CD14-positive monocyte (primary cell): ENCODE results near the gene LRRTM4. TPM values are rescaled to one million over a fixed set of nuclear protein-coding genes. Genes with fewer than 3 reads are reported as not detected.

Experiments
- DNase-seq, 3 donors: peaks; one replicate each; pipeline ENCODE4 v3.0.0-alpha.2; 2011 to 2022
- H2AFZ ChIP-seq: 2 replicates; pipeline ENCODE4 v1.6.0; 2012; ENCODE audit warnings: mild to moderate bottlenecking, low read depth, low read length, inconsistent platforms; ENCODE audit not compliant: insufficient read depth, poor library complexity, severe bottlenecking
- H3K27ac ChIP-seq, 2 donors: 1 replicate in 1 of 2; 2 replicates in 1 of 2; pipeline ENCODE4 v1.5.1; 2012 to 2013; ENCODE audit warnings: low read length in 2 of 2, control low read depth in 1 of 2, inconsistent platforms in 1 of 2, low read depth in 1 of 2, mild to moderate bottlenecking in 1 of 2
- H3K27me3 ChIP-seq, 2 donors: one replicate each; pipeline versions ENCODE4 v1.6.0 to v1.6.1; 2011 to 2013; ENCODE audit warnings: low read length in 2 of 2; ENCODE audit not compliant: control insufficient read depth in 2 of 2, insufficient read depth in 2 of 2
- H3K36me3 ChIP-seq, 2 donors: replicated peaks in 1 of 2; 1 replicate in 1 of 2; 2 replicates in 1 of 2; pipeline versions ENCODE4 v1.5.1 to v1.6.1; 2012 to 2013; ENCODE audit warnings: low read length in 2 of 2, control low read depth in 1 of 2, inconsistent platforms in 1 of 2, mild to moderate bottlenecking in 1 of 2; ENCODE audit not compliant: insufficient read depth in 2 of 2, control insufficient read depth in 1 of 2
- H3K4me1 ChIP-seq, 2 donors: 1 replicate in 1 of 2; 2 replicates in 1 of 2; pipeline versions ENCODE4 v1.5.1 to v1.6.1; 2012 to 2013; ENCODE audit warnings: low read length in 2 of 2, control low read depth in 1 of 2, inconsistent platforms in 1 of 2, mild to moderate bottlenecking in 1 of 2, moderate library complexity in 1 of 2; ENCODE audit not compliant: insufficient read depth in 2 of 2, control insufficient read depth in 1 of 2
- H3K4me2 ChIP-seq: replicated peaks from 2 replicates; pipeline ENCODE3; 2012; ENCODE audit warnings: low read length, moderate library complexity, mild to moderate bottlenecking; ENCODE audit not compliant: poor library complexity, severe bottlenecking; ENCODE audit errors: extremely low read depth
- H3K4me3 ChIP-seq, 3 experiments: fragments of 200-600 bp in 1 of 3; sonication (generic) in 1 of 3; replicated peaks in 1 of 3; 1 replicate in 2 of 3; 2 replicates in 1 of 3; pipeline ENCODE4 v1.5.1; 2011 to 2013; ENCODE audit warnings: low read length in 3 of 3, mild to moderate bottlenecking in 3 of 3, control low read depth in 2 of 3, low read depth in 2 of 3, inconsistent platforms in 1 of 3, moderate library complexity in 1 of 3
- H3K79me2 ChIP-seq: 2 replicates; pipeline ENCODE4 v1.6.0; 2012; ENCODE audit warnings: mild to moderate bottlenecking, control low read depth, inconsistent platforms, low read length, moderate library complexity; ENCODE audit not compliant: insufficient read depth
- H3K9ac ChIP-seq: 2 replicates; pipeline ENCODE4 v1.6.0; 2017; ENCODE audit warnings: low read length, mild to moderate bottlenecking; ENCODE audit not compliant: insufficient read depth, poor library complexity, severe bottlenecking
- H3K9me3 ChIP-seq, 2 donors: replicated peaks in 1 of 2; 1 replicate in 1 of 2; 2 replicates in 1 of 2; pipeline versions ENCODE4 v1.5.1 to v1.6.1; 2012 to 2013; ENCODE audit warnings: low read length in 2 of 2, control low read depth in 1 of 2; ENCODE audit not compliant: control insufficient read depth in 1 of 2, insufficient read depth in 1 of 2
- H4K20me1 ChIP-seq: 2 replicates; pipeline ENCODE4 v1.6.0; 2012; ENCODE audit warnings: mild to moderate bottlenecking, low read length, control low read depth, moderate library complexity; ENCODE audit not compliant: insufficient read depth
- H3K27ac Mint-ChIP-seq, 7 donors: one replicate each; pipeline ENCODE4 v1.8.0; 2020; ENCODE audit warnings: mild to moderate bottlenecking in 7 of 7, mixed read lengths in 7 of 7, moderate library complexity in 6 of 7, inconsistent platforms in 2 of 7
- H3K27me3 Mint-ChIP-seq, 3 donors: one replicate each; pipeline ENCODE4 v1.8.0; 2021 to 2022; ENCODE audit warnings: low read depth in 3 of 3, mild to moderate bottlenecking in 3 of 3, mixed read lengths in 3 of 3, moderate library complexity in 3 of 3, inconsistent platforms in 1 of 3
- H3K36me3 Mint-ChIP-seq, 2 donors: one replicate each; pipeline ENCODE4 v1.8.0; 2020; ENCODE audit warnings: mixed read lengths in 2 of 2, inconsistent platforms in 1 of 2, mild to moderate bottlenecking in 1 of 2
- H3K4me1 Mint-ChIP-seq: one replicate; pipeline ENCODE4 v1.8.0; 2020; ENCODE audit warnings: mild to moderate bottlenecking, mixed read lengths
- H3K4me3 Mint-ChIP-seq, 2 donors: one replicate each; pipeline ENCODE4 v1.8.0; 2020; ENCODE audit warnings: mild to moderate bottlenecking in 2 of 2, mixed read lengths in 2 of 2, moderate library complexity in 1 of 2
- H3K9me3 Mint-ChIP-seq, 7 donors: one replicate each; pipeline ENCODE4 v1.8.0; 2020 to 2022; ENCODE audit warnings: mixed read lengths in 7 of 7, mild to moderate bottlenecking in 6 of 7, moderate library complexity in 6 of 7, inconsistent platforms in 2 of 7
- WGBS: methylation state at CpG from one replicate; pipeline ENCODE4 v1.1.5; 2013; ENCODE audit warnings: missing lambda C conversion rate; ENCODE audit not compliant: insufficient coverage; 5-methylcytosine and 5-hydroxymethylcytosine counted together
- intact Hi-C, 2 donors: fragments of 100-400 bp; cut with micrococcal nuclease; formaldehyde crosslinking; loops; one replicate each; pipeline versions ENCODE4 v1.15.0 to v1.15.1; 2023
- polyA plus RNA-seq, 3 donors: library from polyadenylated mRNA; depleted of rRNA in 1 of 3; unstranded in 2 of 3; stranded (reverse) in 1 of 3; fragments of 300-500 nt in 2 of 3; fragments of >200 nt in 1 of 3; fragmentation: Illumina TruSeq in 2 of 3; gene quantifications; 1 replicate in 2 of 3; 2 replicates in 1 of 3; pipeline ENCODE4 v1.2.3, GENCODE V29; 2012 to 2021
- TF ChIP-seq, protein P1 (sequence below): fragments of 200-600 bp; IDR thresholded peaks from one replicate; pipeline ENCODE4 v1.8.0; 2022; ENCODE audit warnings: antibody characterized with exemption, mild to moderate bottlenecking

The LRRTM4 gene
- polyA plus RNA-seq, 3 donors: not detected

DNA sequence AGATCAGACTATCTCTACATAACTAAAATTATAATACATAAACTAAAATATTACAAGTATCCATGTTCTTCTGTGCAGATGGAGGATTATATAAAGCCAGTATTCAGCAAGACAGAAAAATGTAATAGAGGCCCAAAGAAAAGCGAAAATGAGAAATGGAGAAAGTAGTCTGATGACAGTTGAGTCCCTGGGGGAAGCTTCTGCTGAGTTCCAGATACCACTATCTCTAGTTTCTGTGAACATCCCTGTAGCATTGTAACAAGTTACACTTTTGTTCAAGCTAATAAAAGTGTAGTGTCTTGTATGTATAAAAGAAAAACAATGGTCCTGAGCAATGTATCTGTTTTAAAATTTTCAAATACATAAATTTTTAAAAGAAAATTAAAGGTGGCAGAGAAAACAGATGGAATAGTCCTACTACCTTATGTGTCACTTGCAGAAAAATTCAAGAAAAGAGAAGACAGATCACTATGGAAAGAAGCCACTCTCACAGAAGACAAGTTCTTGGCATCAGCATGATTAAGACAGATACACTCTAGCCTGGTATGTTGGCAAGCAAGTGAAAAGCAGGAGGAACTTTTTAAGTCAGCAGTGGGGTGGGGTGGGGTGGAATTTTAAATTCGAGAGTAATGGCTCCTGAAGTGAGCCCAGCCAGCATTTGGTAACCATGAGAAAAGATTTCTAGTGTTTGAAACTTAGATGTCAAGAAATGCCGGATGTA is 541.9 kb downstream of the LRRTM4 start:
- no peak overlapping the region for H2AFZ ChIP-seq
- intact Hi-C loops: no loop called here
- Mint-ChIP-seq H3K4me3 (no peak overlapping the region), H3K27me3 (peaks cover 0 to 2% (median 0%) of the 10 kb centered on the region in 3 donors), H3K4me1 (no peaks in the 10 kb centered on the region), H3K9me3 (no peaks in the 10 kb centered on the region), H3K27ac (no peak overlapping the region), H3K36me3 (no peaks in the 10 kb centered on the region)
- H3K27ac ChIP-seq: no peak overlapping the region
- DNase-seq: no peak
- no peak overlapping the region for H3K4me3 ChIP-seq
- no peaks in the 10 kb centered on the region for H3K79me2 ChIP-seq
- H3K27me3 ChIP-seq: no peaks in the 10 kb centered on the region
- no peak overlapping the region for H3K9ac ChIP-seq
- no peaks in the 10 kb centered on the region for H3K36me3 ChIP-seq
- TF ChIP-seq, protein P1, sequence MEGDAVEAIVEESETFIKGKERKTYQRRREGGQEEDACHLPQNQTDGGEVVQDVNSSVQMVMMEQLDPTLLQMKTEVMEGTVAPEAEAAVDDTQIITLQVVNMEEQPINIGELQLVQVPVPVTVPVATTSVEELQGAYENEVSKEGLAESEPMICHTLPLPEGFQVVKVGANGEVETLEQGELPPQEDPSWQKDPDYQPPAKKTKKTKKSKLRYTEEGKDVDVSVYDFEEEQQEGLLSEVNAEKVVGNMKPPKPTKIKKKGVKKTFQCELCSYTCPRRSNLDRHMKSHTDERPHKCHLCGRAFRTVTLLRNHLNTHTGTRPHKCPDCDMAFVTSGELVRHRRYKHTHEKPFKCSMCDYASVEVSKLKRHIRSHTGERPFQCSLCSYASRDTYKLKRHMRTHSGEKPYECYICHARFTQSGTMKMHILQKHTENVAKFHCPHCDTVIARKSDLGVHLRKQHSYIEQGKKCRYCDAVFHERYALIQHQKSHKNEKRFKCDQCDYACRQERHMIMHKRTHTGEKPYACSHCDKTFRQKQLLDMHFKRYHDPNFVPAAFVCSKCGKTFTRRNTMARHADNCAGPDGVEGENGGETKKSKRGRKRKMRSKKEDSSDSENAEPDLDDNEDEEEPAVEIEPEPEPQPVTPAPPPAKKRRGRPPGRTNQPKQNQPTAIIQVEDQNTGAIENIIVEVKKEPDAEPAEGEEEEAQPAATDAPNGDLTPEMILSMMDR: no peak
- WGBS: 63% methylated on average over 1 of the region's 3 CpGs
- H4K20me1 ChIP-seq: no peaks in the 10 kb centered on the region
- H3K4me1 ChIP-seq: no peaks in the 10 kb centered on the region
- no peak overlapping the region for H3K4me2 ChIP-seq
- H3K9me3 ChIP-seq: no peaks in the 10 kb centered on the region

DNA sequence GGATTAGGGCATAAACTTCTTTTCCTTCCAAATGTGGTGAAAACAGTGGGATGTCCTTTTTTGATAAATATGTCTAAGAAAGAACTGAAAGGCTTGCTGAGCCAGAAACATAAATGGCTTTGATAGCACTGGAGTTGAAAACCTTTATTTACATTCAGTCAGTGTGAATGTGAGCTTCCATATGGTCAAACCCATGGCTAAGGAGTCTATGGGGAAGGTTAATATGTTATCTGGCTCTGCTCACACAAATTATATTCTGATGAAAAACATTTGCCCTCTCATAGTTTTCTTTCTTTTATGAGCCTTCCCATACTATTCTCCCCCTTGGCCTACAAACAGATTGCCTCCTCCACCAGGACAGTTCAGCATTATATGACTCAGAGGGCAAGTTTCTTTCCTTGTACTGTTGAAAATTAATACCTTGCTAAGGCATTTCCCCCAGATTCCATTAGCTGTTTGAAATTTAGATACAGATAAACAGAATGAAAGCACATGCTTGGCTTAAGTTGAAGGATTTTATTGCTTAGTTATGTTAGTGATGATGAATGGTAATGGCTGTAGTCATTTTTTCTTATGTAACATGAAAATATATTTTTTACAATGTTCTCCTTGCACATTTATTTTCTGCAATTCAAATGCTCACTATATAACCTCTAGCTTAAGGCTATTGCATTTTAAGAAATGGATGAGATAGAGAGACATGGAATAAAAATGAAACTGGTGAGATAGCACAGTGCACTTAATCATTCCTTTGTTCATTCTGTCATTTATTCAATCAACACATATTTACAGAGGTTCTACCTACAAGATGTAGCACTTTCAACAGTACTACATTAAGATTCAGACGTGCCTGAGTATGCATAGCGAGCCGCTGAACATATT is 544.1 kb downstream of the LRRTM4 start:
- TF ChIP-seq, protein P1: no peak
- no peaks in the 10 kb centered on the region for H3K4me1 Mint-ChIP-seq
- Histone ChIP-seq H4K20me1 (no peaks in the 10 kb centered on the region), H3K4me2 (no peak overlapping the region), H3K9ac (no peak overlapping the region), H3K27me3 (no peaks in the 10 kb centered on the region), H3K27ac (no peak overlapping the region), H3K79me2 (no peaks in the 10 kb centered on the region), H3K4me1 (no peaks in the 10 kb centered on the region), H3K36me3 (no peaks in the 10 kb centered on the region), H3K4me3 (no peak overlapping the region), H2AFZ (no peak overlapping the region), H3K9me3 (no peaks in the 10 kb centered on the region)
- H3K27ac Mint-ChIP-seq: no peak overlapping the region
- 77% methylated on average over 3 of the region's 3 CpGs for WGBS
- intact Hi-C loops: no loop called here
- no peaks in the 10 kb centered on the region for H3K36me3 Mint-ChIP-seq
- no peak for DNase-seq
- H3K4me3 Mint-ChIP-seq: no peak overlapping the region
- H3K27me3 Mint-ChIP-seq: no peaks in the 10 kb centered on the region
- no peaks in the 10 kb centered on the region for H3K9me3 Mint-ChIP-seq
